Uterus (tissue), 2 donors: ENCODE results near the gene RTN3.

Experiments used
- POLR2A ChIP-seq, 2 donors: fragments of 450-650 bp; IDR thresholded peaks; one replicate each; pipeline ENCODE4 v1.6.1; 2016; ENCODE audit warnings: antibody characterized with exemption in 2 of 2, mild to moderate bottlenecking in 1 of 2, moderate library complexity in 1 of 2
- TF ChIP-seq, protein P1 (sequence below), 4 experiments: fragments of 200-600 bp in 2 of 4; fragments of 450-650 bp in 2 of 4; sonication (generic) in 2 of 4; IDR thresholded peaks; one replicate each; pipeline ENCODE4 v1.5.1; 2016 to 2019; ENCODE audit warnings: antibody characterized with exemption in 4 of 4, mild to moderate bottlenecking in 2 of 4, moderate library complexity in 1 of 4

DNA sequence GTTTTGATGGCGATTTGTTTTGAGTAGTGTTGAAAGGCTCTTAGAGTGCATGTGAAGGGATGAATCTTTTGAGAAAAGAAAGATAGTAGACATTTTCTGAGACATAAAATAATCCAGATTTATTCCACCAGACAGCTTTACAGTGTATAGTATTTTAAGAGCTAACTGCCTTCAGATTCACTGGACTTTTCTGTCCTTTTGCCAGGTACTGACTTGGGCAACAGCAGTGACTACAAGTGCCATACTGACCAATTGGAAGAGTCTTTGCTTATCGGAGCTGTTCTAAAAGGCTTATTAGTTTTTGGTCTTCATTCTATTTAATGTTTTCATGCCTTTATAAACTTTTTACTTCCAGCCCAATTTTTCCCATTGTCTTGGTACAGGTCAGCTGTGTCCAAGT is 32.5 kb downstream of the RTN3 start:
- TF ChIP-seq, protein P1, sequence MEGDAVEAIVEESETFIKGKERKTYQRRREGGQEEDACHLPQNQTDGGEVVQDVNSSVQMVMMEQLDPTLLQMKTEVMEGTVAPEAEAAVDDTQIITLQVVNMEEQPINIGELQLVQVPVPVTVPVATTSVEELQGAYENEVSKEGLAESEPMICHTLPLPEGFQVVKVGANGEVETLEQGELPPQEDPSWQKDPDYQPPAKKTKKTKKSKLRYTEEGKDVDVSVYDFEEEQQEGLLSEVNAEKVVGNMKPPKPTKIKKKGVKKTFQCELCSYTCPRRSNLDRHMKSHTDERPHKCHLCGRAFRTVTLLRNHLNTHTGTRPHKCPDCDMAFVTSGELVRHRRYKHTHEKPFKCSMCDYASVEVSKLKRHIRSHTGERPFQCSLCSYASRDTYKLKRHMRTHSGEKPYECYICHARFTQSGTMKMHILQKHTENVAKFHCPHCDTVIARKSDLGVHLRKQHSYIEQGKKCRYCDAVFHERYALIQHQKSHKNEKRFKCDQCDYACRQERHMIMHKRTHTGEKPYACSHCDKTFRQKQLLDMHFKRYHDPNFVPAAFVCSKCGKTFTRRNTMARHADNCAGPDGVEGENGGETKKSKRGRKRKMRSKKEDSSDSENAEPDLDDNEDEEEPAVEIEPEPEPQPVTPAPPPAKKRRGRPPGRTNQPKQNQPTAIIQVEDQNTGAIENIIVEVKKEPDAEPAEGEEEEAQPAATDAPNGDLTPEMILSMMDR (IDR thresholded peaks at IDR 0.05) = no peak
- TF ChIP-seq POLR2A (IDR thresholded peaks at IDR 0.05) = no peak
